ENCODE results near the gene SERGEF. TPM values are rescaled to one million over a fixed set of nuclear protein-coding genes. Genes with fewer than 3 reads are reported as not detected.
"Not testable (repeated sequence)": the region's sequence is repeated elsewhere in the genome, so short reads cannot be mapped to it uniquely, and the experiment has no call there.

The SERGEF gene
- total RNA-seq, 1 donor from 2014 or later, result 39.5 TPM

GRCh38 chr11:17914957-17915356 is 97.9 kb downstream of the SERGEF start:
- H3K4me3 Mint-ChIP-seq (ENCODE audit: low read depth), result no peak overlapping the region
- intact Hi-C loops (cut with micrococcal nuclease), result loop anchor here (10.0 kb wide), 1 partner anchor 100 kb away; no protein-coding TSS in a partner anchor
- DNase-seq (ENCODE audit: low spot score), result no peak
- no peaks in the 10 kb centered on the region for H3K9me3 Mint-ChIP-seq
- H3K27ac Mint-ChIP-seq, result no peak overlapping the region
- H3K27me3 Mint-ChIP-seq (ENCODE audit: low read depth), result no peaks in the 10 kb centered on the region
- peaks cover 4% of the 10 kb centered on the region for H3K36me3 Mint-ChIP-seq (ENCODE audit: low read depth)
- H3K4me1 Mint-ChIP-seq (ENCODE audit: low read depth), result peaks cover 6% of the 10 kb centered on the region

GRCh38 chr11:17907046-17907445 is 105.8 kb downstream of the SERGEF start:
- H3K4me3 Mint-ChIP-seq (ENCODE audit: low read depth), result no peak overlapping the region
- no peaks in the 10 kb centered on the region for H3K9me3 Mint-ChIP-seq
- intact Hi-C loops (cut with micrococcal nuclease), result no loop called here
- H3K36me3 Mint-ChIP-seq (ENCODE audit: low read depth), result no peaks in the 10 kb centered on the region
- no peak for DNase-seq (ENCODE audit: low spot score)
- H3K27ac Mint-ChIP-seq, result no peak overlapping the region
- no peaks in the 10 kb centered on the region for H3K4me1 Mint-ChIP-seq (ENCODE audit: low read depth)
- no peaks in the 10 kb centered on the region for H3K27me3 Mint-ChIP-seq (ENCODE audit: low read depth)

- H3K27me3 Mint-ChIP-seq (ENCODE audit: low read depth), result no peaks in the 10 kb centered on the region
- intact Hi-C loops (cut with micrococcal nuclease), result no loop called here
Observed at GRCh38 chr11:17906436-17906835, 106.4 kb downstream of the SERGEF start.

GRCh38 chr11:17905477-17905876 is 107.4 kb downstream of the SERGEF start:
- H3K27ac Mint-ChIP-seq, result no peak overlapping the region
- no peaks in the 10 kb centered on the region for H3K4me1 Mint-ChIP-seq (ENCODE audit: low read depth)
- H3K9me3 Mint-ChIP-seq, result no peaks in the 10 kb centered on the region
- H3K4me3 Mint-ChIP-seq (ENCODE audit: low read depth), result no peak overlapping the region
- no peaks in the 10 kb centered on the region for H3K27me3 Mint-ChIP-seq (ENCODE audit: low read depth)
- no peak for DNase-seq (ENCODE audit: low spot score)
- intact Hi-C loops (cut with micrococcal nuclease), result no loop called here
- no peaks in the 10 kb centered on the region for H3K36me3 Mint-ChIP-seq (ENCODE audit: low read depth)

More at GRCh38 chr11:17906436-17906835, 106.4 kb downstream of the SERGEF start:
- Mint-ChIP-seq H3K4me3 (ENCODE audit: low read depth) (no peak overlapping the region), H3K9me3 (no peaks in the 10 kb centered on the region), H3K27ac (no peak overlapping the region), H3K36me3 (ENCODE audit: low read depth) (no peaks in the 10 kb centered on the region), H3K4me1 (ENCODE audit: low read depth) (no peaks in the 10 kb centered on the region)
- no peak for DNase-seq (ENCODE audit: low spot score)

- no peak overlapping the region for H3K4me3 Mint-ChIP-seq (ENCODE audit: low read depth)
- H3K36me3 Mint-ChIP-seq (ENCODE audit: low read depth), result no peaks in the 10 kb centered on the region
Observed at GRCh38 chr11:17901481-17901880, 111.4 kb downstream of the SERGEF start.

GRCh38 chr11:17898782-17899181 is 114.1 kb downstream of the SERGEF start:
- H3K4me1 Mint-ChIP-seq (ENCODE audit: low read depth), result no peaks in the 10 kb centered on the region
- intact Hi-C loops (cut with micrococcal nuclease), result no loop called here
- H3K27ac Mint-ChIP-seq, result no peak overlapping the region

More at GRCh38 chr11:17901481-17901880, 111.4 kb downstream of the SERGEF start:
- Mint-ChIP-seq H3K27me3 (ENCODE audit: low read depth) (no peaks in the 10 kb centered on the region), H3K4me1 (ENCODE audit: low read depth) (no peaks in the 10 kb centered on the region), H3K27ac (no peak overlapping the region), H3K9me3 (no peaks in the 10 kb centered on the region)
- intact Hi-C loops (cut with micrococcal nuclease), result no loop called here
- DNase-seq (ENCODE audit: low spot score), result no peak

GRCh38 chr11:17898071-17898470 is 114.8 kb downstream of the SERGEF start:
- no peaks in the 10 kb centered on the region for H3K27me3 Mint-ChIP-seq (ENCODE audit: low read depth)
- intact Hi-C loops (cut with micrococcal nuclease), result no loop called here

More at GRCh38 chr11:17898782-17899181, 114.1 kb downstream of the SERGEF start:
- no peak overlapping the region for H3K4me3 Mint-ChIP-seq (ENCODE audit: low read depth)
- DNase-seq (ENCODE audit: low spot score), result no peak
- H3K27me3 Mint-ChIP-seq (ENCODE audit: low read depth), result no peaks in the 10 kb centered on the region
- no peaks in the 10 kb centered on the region for H3K9me3 Mint-ChIP-seq
- H3K36me3 Mint-ChIP-seq (ENCODE audit: low read depth), result no peaks in the 10 kb centered on the region

GRCh38 chr11:17897495-17897894 is 115.4 kb downstream of the SERGEF start:
- H3K4me1 Mint-ChIP-seq (ENCODE audit: low read depth), result no peaks in the 10 kb centered on the region
- no peak for DNase-seq (ENCODE audit: low spot score)
- intact Hi-C loops (cut with micrococcal nuclease), result no loop called here
- no peaks in the 10 kb centered on the region for H3K27me3 Mint-ChIP-seq (ENCODE audit: low read depth)
- no peak overlapping the region for H3K4me3 Mint-ChIP-seq (ENCODE audit: low read depth)
- no peak overlapping the region for H3K27ac Mint-ChIP-seq
- H3K36me3 Mint-ChIP-seq (ENCODE audit: low read depth), result no peaks in the 10 kb centered on the region
- no peaks in the 10 kb centered on the region for H3K9me3 Mint-ChIP-seq

More at GRCh38 chr11:17898071-17898470, 114.8 kb downstream of the SERGEF start:
- Mint-ChIP-seq H3K4me3 (ENCODE audit: low read depth) (no peak overlapping the region), H3K9me3 (no peaks in the 10 kb centered on the region), H3K27ac (no peak overlapping the region), H3K36me3 (ENCODE audit: low read depth) (no peaks in the 10 kb centered on the region), H3K4me1 (ENCODE audit: low read depth) (no peaks in the 10 kb centered on the region)
- no peak for DNase-seq (ENCODE audit: low spot score)

GRCh38 chr11:17896496-17897151 is 116.2 kb downstream of the SERGEF start:
- H3K36me3 Mint-ChIP-seq (ENCODE audit: low read depth); H3K4me3 Mint-ChIP-seq (ENCODE audit: low read depth): not testable (repeated sequence)

GRCh38 chr11:17894929-17895658 is 117.8 kb downstream of the SERGEF start:
- no peak for DNase-seq (ENCODE audit: low spot score)
- Mint-ChIP-seq H3K27me3 (ENCODE audit: low read depth) (no peaks in the 10 kb centered on the region), H3K4me1 (ENCODE audit: low read depth) (no peaks in the 10 kb centered on the region), H3K27ac (no peak overlapping the region), H3K9me3 (no peaks in the 10 kb centered on the region), H3K36me3 (ENCODE audit: low read depth) (no peaks in the 10 kb centered on the region), H3K4me3 (ENCODE audit: low read depth) (no peak overlapping the region)
- intact Hi-C loops (cut with micrococcal nuclease), result no loop called here

More at GRCh38 chr11:17896496-17897151, 116.2 kb downstream of the SERGEF start:
- H3K4me1 Mint-ChIP-seq (ENCODE audit: low read depth); DNase-seq (ENCODE audit: low spot score); H3K27me3 Mint-ChIP-seq (ENCODE audit: low read depth); H3K9me3 Mint-ChIP-seq; H3K27ac Mint-ChIP-seq; intact Hi-C loops (cut with micrococcal nuclease): not testable (repeated sequence)

- H3K4me1 Mint-ChIP-seq (ENCODE audit: low read depth), result no peaks in the 10 kb centered on the region
- no peak overlapping the region for H3K27ac Mint-ChIP-seq
- H3K4me3 Mint-ChIP-seq (ENCODE audit: low read depth), result no peak overlapping the region
- H3K36me3 Mint-ChIP-seq (ENCODE audit: low read depth), result no peaks in the 10 kb centered on the region
- H3K27me3 Mint-ChIP-seq (ENCODE audit: low read depth), result no peaks in the 10 kb centered on the region
- no peak for DNase-seq (ENCODE audit: low spot score)
- intact Hi-C loops (cut with micrococcal nuclease), result no loop called here
- no peaks in the 10 kb centered on the region for H3K9me3 Mint-ChIP-seq
Observed at GRCh38 chr11:17892409-17892808, 120.4 kb downstream of the SERGEF start.

GRCh38 chr11:17890325-17890724 is 122.5 kb downstream of the SERGEF start:
- Mint-ChIP-seq H3K36me3 (ENCODE audit: low read depth) (no peaks in the 10 kb centered on the region), H3K4me1 (ENCODE audit: low read depth) (no peaks in the 10 kb centered on the region), H3K27ac (no peak overlapping the region), H3K27me3 (ENCODE audit: low read depth) (no peaks in the 10 kb centered on the region), H3K9me3 (no peaks in the 10 kb centered on the region), H3K4me3 (ENCODE audit: low read depth) (no peak overlapping the region)
- intact Hi-C loops (cut with micrococcal nuclease), result no loop called here
- DNase-seq (ENCODE audit: low spot score), result no peak

GRCh38 chr11:17887779-17888178 is 125.1 kb downstream of the SERGEF start:
- Mint-ChIP-seq H3K9me3 (no peaks in the 10 kb centered on the region), H3K27me3 (ENCODE audit: low read depth) (no peaks in the 10 kb centered on the region), H3K36me3 (ENCODE audit: low read depth) (no peaks in the 10 kb centered on the region), H3K27ac (no peak overlapping the region), H3K4me3 (ENCODE audit: low read depth) (no peak overlapping the region), H3K4me1 (ENCODE audit: low read depth) (no peaks in the 10 kb centered on the region)
- DNase-seq (ENCODE audit: low spot score), result no peak
- intact Hi-C loops (cut with micrococcal nuclease), result no loop called here
